Neuronal stem cell (in vitro differentiated cells): ENCODE results near the gene PGBD2. TPM values are rescaled to one million over a fixed set of nuclear protein-coding genes. Genes with fewer than 3 reads are reported as not detected.
"Not testable (repeated sequence)": the region's sequence is repeated elsewhere in the genome, so short reads cannot be mapped to it uniquely, and the experiment has no call there.

Experiments
- DNase-seq: peaks from one replicate; pipeline ENCODE4 v3.0.0-alpha.2; 2013; ENCODE audit warnings: low spot score
- H2AFZ ChIP-seq: one replicate; pipeline ENCODE4 v1.6.1; 2013; ENCODE audit warnings: mild to moderate bottlenecking, low read length, inconsistent platforms
- H2AK5ac ChIP-seq: 2 replicates; pipeline ENCODE4 v1.6.1; 2013; ENCODE audit warnings: low read depth, mild to moderate bottlenecking, inconsistent platforms, low read length, moderate library complexity, mixed read lengths
- H2BK120ac ChIP-seq: 2 replicates; pipeline ENCODE4 v1.6.1; 2013; ENCODE audit warnings: low read depth, mild to moderate bottlenecking, inconsistent platforms, low read length, moderate library complexity, mixed read lengths
- H2BK12ac ChIP-seq: one replicate; pipeline ENCODE4 v1.6.1; 2013; ENCODE audit warnings: low read length, inconsistent platforms
- H2BK15ac ChIP-seq: 2 replicates; pipeline ENCODE4 v1.6.1; 2013; ENCODE audit warnings: mild to moderate bottlenecking, low read length, inconsistent platforms, mixed read lengths
- H2BK5ac ChIP-seq: one replicate; pipeline ENCODE4 v1.6.1; 2013; ENCODE audit warnings: inconsistent platforms, mild to moderate bottlenecking, low read length, moderate library complexity
- H3K14ac ChIP-seq: one replicate; pipeline ENCODE4 v1.6.1; 2013; ENCODE audit warnings: low read length, inconsistent platforms
- H3K18ac ChIP-seq: 2 replicates; pipeline ENCODE4 v1.6.1; 2013; ENCODE audit warnings: low read length, inconsistent platforms
- H3K23ac ChIP-seq: 2 replicates; pipeline ENCODE4 v1.6.1; 2013; ENCODE audit warnings: low read depth, mild to moderate bottlenecking, mixed read lengths, low read length, inconsistent platforms; ENCODE audit not compliant: poor library complexity
- H3K27ac ChIP-seq: replicated peaks from 3 replicates; pipeline ENCODE4 v1.5.1; 2013; ENCODE audit warnings: low read length, inconsistent platforms
- H3K27me3 ChIP-seq, 3 experiments: 2 replicates each; pipeline ENCODE4 v1.6.1; 2013; ENCODE audit warnings: low read length in 3 of 3, mild to moderate bottlenecking in 2 of 3, inconsistent platforms in 1 of 3, low read depth in 1 of 3, mixed read lengths in 1 of 3, moderate library complexity in 1 of 3; ENCODE audit not compliant: control insufficient read depth in 3 of 3, insufficient read depth in 3 of 3
- H3K36me3 ChIP-seq, 2 donors: replicated peaks in 1 of 2; 2 replicates each; pipeline ENCODE4 v1.6.1; 2013; ENCODE audit warnings: low read length in 2 of 2; ENCODE audit not compliant: control insufficient read depth in 2 of 2, insufficient read depth in 2 of 2
- H3K4ac ChIP-seq: 2 replicates; pipeline ENCODE4 v1.6.1; 2013; ENCODE audit warnings: inconsistent platforms, mild to moderate bottlenecking, low read length, moderate library complexity
- H3K4me1 ChIP-seq, 2 donors: 1 replicate in 1 of 2; 2 replicates in 1 of 2; pipeline ENCODE4 v1.6.1; 2013; ENCODE audit warnings: low read length in 2 of 2, low read depth in 1 of 2; ENCODE audit not compliant: control insufficient read depth in 2 of 2, insufficient read depth in 1 of 2
- H3K4me2 ChIP-seq: one replicate; pipeline ENCODE4 v1.6.1; 2013; ENCODE audit warnings: mild to moderate bottlenecking, low read length, inconsistent platforms; ENCODE audit not compliant: insufficient read depth, poor library complexity, severe bottlenecking
- H3K4me3 ChIP-seq, 2 donors: 2 replicates each; pipeline ENCODE4 v1.5.1; 2013; ENCODE audit warnings: low read length in 2 of 2, mild to moderate bottlenecking in 2 of 2, inconsistent platforms in 1 of 2, moderate library complexity in 1 of 2
- H3K79me1 ChIP-seq: one replicate; pipeline ENCODE4 v1.6.1; 2013; ENCODE audit warnings: low read depth, mild to moderate bottlenecking, inconsistent platforms, low read length, moderate library complexity
- H3K9ac ChIP-seq: one replicate; pipeline ENCODE4 v1.6.1; 2013; ENCODE audit warnings: mild to moderate bottlenecking, low read depth, low read length, inconsistent platforms; ENCODE audit not compliant: poor library complexity
- H3K9me3 ChIP-seq, 2 donors: replicated peaks in 1 of 2; 2 replicates each; pipeline versions ENCODE3 to v1.6.1; 2013; ENCODE audit warnings: low read length in 2 of 2, mild to moderate bottlenecking in 2 of 2, inconsistent platforms in 1 of 2, low read depth in 1 of 2, mixed read lengths in 1 of 2, moderate library complexity in 1 of 2; ENCODE audit not compliant: control insufficient read depth in 2 of 2, insufficient read depth in 1 of 2
- H4K8ac ChIP-seq: one replicate; pipeline ENCODE4 v1.6.1; 2013; ENCODE audit warnings: low read depth, mild to moderate bottlenecking, inconsistent platforms, low read length, moderate library complexity
- H4K91ac ChIP-seq: one replicate; pipeline ENCODE4 v1.6.1; 2013; ENCODE audit warnings: low read length, low read depth, mild to moderate bottlenecking, inconsistent platforms; ENCODE audit not compliant: poor library complexity
- WGBS, 2 donors: extraction: QIAGEN DNeasy Blood & Tissue Kit; methylation state at CpG; one replicate each; pipeline ENCODE4 v1.1.7; 2013; ENCODE audit warnings: missing lambda C conversion rate in 2 of 2, mixed read lengths in 1 of 2; ENCODE audit not compliant: insufficient read length in 2 of 2, insufficient replicate concordance in 1 of 2; ENCODE audit errors: extremely low coverage in 2 of 2; 5-methylcytosine and 5-hydroxymethylcytosine counted together
- small RNA-seq: library from polyadenylated mRNA; stranded (forward); fragments of <200 nt; extraction: miRNeasy Mini kit (QIAGEN cat#:217004); gene quantifications from one replicate; pipeline ENCODE3, GENCODE V24; 2013; ENCODE audit not compliant: insufficient read depth

PGBD2 gene

GRCh38 chr1:248945000-248945423 lies 39.0 kb downstream of the PGBD2 start:
- not testable (repeated sequence) for H3K23ac ChIP-seq, DNase-seq, H3K36me3 ChIP-seq, H3K4me2 ChIP-seq, H4K8ac ChIP-seq, H3K14ac ChIP-seq, H3K4me1 ChIP-seq, H4K91ac ChIP-seq, H3K4ac ChIP-seq, H3K4me3 ChIP-seq, H2BK5ac ChIP-seq, H3K18ac ChIP-seq, H3K79me1 ChIP-seq, H3K9ac ChIP-seq, H3K27ac ChIP-seq, H2BK12ac ChIP-seq, H3K9me3 ChIP-seq, H2BK120ac ChIP-seq, H3K27me3 ChIP-seq, H2AFZ ChIP-seq, H2BK15ac ChIP-seq, H2AK5ac ChIP-seq
- no CpG with 5 or more reads among the region's 33 CpGs for WGBS, 2 donors

GRCh38 chr1:248945453-248945852 lies 39.4 kb downstream of the PGBD2 start:
- DNase-seq, H3K9ac ChIP-seq, H2BK5ac ChIP-seq, H4K8ac ChIP-seq, H3K14ac ChIP-seq, H3K27me3 ChIP-seq, H3K79me1 ChIP-seq, H3K23ac ChIP-seq, H2BK120ac ChIP-seq, H3K4me1 ChIP-seq, H3K4ac ChIP-seq, H3K4me3 ChIP-seq, H3K9me3 ChIP-seq, H3K18ac ChIP-seq, H2BK15ac ChIP-seq, H2BK12ac ChIP-seq, H2AFZ ChIP-seq, H3K27ac ChIP-seq, H3K4me2 ChIP-seq, H4K91ac ChIP-seq, H2AK5ac ChIP-seq, H3K36me3 ChIP-seq: not testable (repeated sequence)
- no CpG with 5 or more reads among the region's 13 CpGs for WGBS, 2 donors

- H2BK15ac ChIP-seq, H3K27ac ChIP-seq, H3K4me3 ChIP-seq, H2AFZ ChIP-seq, H3K27me3 ChIP-seq, H3K14ac ChIP-seq, H3K4ac ChIP-seq, H3K79me1 ChIP-seq, H3K36me3 ChIP-seq, DNase-seq, H2BK120ac ChIP-seq, H3K9ac ChIP-seq, H3K4me1 ChIP-seq, H3K4me2 ChIP-seq, H4K8ac ChIP-seq, H3K23ac ChIP-seq, H4K91ac ChIP-seq, H3K9me3 ChIP-seq, H2BK12ac ChIP-seq, H3K18ac ChIP-seq, H2BK5ac ChIP-seq, H2AK5ac ChIP-seq: not testable (repeated sequence)
Observed at GRCh38 chr1:248945856-248946416, 39.9 kb downstream of the PGBD2 start.

Small RNAs within 50 kb of the gene (small RNA-seq; reads per million reads assigned to genes)
- gene RNU6-1205P = not detected
